HG03066 (cell line): Measurements from ENCODE around the gene ERC1.
"Not testable (repeated sequence)": the region's sequence is repeated elsewhere in the genome, so short reads cannot be mapped to it uniquely, and the experiment has no call there.

ENCODE experiments used
- ATAC-seq: cut with Tn5 transposase; IDR thresholded peaks from one replicate; pipeline ENCODE4 v1.9.1; 2021; ENCODE audit warnings: low read depth; ENCODE audit not compliant: unreplicated experiment

Gene ERC1

DNA sequence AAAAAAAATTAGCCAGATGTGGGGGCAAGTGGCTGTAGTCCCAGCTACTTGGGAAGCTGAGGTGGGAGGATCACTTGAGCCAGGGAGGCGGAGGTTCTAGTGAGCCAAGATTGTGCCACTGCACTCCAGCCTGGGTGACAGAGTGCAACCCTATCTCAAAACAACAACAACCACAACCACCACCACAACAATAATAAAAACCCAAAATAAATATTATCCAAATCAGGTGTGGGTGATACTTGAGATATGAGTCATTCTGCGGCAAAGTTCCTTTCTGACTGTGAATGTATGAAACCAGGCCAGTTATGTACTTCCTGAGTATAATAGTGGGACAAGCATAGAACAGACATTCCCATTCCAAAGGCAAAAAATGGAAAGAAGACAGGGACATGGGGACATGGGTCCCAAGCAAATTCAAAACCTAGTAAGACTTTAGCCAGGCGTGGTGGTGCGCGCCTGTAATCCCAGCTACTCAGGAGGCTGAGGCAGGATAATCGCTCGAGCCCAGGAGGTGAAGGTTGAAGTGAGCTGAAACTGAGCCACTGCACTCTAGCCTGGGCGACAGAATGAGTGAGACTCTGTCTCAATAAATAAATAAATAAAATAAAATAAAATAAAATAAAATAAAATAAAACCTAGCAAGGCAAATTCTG, 9.7 kb upstream of the ERC1 start:
- ATAC-seq, result no peak

- no peak for ATAC-seq
These were observed 9.1 kb upstream of the ERC1 start for GRCh38 chr12:981961-982360.

DNA sequence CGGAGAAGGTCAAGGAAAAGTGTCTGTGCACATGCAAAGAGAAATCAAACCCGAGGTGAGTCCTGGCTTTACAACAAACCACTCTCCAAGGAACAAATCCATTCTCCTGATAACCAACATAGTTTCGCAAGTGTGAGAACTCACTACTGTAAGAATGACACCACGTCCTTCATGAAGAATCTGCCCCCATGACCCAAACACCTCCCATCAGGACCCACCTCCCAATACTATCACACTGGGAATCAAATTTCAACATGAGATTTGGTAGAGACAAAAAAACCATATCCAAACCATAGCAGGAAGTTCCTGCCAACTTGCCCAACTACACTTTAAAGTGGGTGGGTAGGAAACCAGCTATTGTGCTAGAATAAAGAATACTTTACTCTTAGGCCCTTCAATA, 2.4 kb upstream of the ERC1 start:
- no peak for ATAC-seq

GRCh38 chr12:989051-989450, 2.0 kb upstream of the ERC1 start:
- ATAC-seq, result no peak

DNA sequence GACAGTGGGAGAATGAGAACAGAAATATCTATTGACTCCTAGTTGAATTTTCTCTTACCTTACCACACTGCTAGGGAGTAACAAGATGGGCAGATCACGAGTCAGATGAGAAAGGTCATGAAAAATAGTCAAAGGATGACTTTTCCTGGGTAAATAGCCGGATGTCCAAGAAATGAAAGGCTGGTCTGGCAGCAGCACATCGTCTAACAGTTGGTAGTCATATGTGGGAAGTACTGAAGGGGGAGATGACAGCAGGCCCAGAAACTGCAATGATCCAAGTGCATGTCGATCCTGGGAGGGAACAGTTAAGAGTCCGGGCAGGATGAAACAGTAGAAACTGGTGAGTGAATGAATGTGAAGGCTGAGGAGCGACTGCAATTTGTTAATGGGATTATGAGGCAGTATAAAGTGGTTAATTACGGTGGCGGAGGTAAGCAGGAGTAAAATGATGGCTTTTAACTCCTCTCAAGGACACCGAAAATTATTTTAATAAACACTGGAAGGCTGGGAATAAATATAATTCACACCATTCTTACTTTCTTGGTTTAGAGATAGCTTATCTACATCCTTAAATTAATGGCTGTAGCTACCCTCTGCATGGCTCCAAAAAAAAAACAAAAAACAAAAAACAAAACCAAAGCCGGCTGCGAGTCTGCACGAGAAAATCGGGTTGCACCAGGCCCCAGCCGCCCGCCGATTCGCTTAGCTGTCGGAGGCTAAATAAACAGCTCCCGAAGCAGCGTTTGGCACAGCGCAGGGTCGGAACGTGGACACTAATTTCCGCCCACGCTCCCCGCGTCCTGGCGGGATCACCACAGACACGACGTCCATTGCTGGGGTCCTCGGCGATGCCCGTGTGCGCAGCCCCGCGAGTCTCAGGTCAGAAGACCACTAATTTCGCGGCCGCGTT, 1.0 kb upstream of the ERC1 start:
- no peak for ATAC-seq

DNA sequence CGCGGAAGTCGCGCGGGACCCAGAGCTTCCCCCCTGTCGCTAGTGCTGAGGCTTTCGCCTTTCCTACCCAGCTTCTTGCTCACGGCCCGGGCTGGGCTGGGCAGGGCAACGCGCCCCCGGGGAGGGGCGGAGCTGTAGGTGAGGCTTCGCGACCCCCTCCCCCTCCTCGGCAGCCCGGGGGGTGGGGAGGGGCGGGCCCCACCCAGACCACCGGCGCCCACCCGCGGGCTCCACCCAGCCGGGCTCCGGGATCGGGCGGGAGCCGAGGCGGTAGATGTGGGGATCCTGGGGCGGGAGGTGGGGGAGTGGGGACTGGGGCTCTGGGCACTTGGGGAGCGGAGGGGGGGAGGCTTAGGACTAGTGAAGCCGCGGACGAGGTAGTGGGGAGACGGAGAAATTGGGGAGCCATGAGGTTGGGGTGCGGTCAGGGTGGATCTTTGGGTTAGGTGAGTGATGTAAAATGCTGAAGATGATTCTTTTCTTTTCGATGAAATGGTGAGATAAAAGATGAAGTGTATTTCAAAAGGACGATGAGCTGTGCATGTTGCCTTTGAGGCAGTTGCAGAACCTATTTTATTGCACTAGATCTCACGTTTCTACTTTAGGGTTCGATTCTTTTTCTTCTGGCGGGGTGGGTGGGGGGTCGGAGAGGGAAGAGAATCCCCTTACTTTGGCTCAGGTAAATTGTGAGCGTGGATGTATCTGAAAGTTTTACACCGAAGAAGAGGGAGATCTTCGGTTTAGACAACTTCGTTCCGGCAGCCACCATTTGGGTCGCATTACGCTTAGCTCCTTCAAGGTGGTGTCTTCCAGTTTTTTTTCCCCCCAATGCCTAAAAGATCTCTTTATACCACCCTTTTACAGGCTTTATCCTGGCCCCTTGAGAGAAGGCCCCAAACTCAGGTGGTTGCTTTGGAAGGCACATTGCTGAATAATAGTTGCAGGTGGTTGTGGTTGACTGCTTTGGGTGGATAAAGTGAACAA, 619 bp downstream of the ERC1 start:
- ATAC-seq, result no peak

DNA sequence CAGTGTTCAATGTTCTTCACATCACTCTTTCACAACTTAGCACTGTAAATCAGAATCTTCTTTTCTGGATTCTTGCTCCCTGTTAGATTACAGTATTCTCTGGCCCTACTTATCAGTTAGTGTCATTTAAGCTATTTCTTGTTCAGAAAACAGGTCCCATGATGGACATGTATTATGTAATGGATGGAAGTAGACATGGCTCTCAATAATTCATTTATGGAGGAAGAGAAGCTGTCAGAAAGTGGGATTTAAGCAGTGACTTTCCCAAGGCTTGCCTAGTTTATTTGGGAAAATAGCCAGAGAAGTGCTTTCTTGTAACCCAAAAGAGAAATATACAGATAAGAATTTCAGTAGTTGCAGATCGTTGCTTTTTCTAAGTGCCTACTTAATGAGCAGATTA, 1.6 kb downstream of the ERC1 start:
- ATAC-seq, result no peak

GRCh38 chr12:996881-997280, 5.9 kb downstream of the ERC1 start:
- no peak for ATAC-seq

DNA sequence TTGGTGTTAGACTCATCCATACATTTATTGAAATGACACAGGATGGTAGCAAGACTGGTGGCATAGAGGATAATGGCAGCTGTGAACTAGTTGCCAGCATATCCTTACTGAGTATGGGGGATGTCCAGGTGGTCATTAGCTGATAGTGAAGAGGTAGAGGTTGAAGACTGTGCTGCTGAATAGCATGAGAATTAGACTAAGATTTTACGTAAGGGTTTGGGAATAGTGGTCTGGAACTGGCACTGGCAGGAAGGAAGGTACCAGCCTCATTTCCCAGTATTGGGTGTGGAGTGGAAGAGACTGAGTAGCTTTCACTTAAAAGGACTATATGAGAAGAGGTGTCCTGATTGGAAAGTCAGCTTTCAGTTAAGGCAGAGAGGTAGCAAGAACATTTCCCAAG, 6.5 kb downstream of the ERC1 start:
- no peak for ATAC-seq

GRCh38 chr12:998020-998874, 7.2 kb downstream of the ERC1 start:
- ATAC-seq, result no peak

GRCh38 chr12:999736-1000135, 8.7 kb downstream of the ERC1 start:
- not testable (repeated sequence) for ATAC-seq

GRCh38 chr12:1001507-1001906, 10.5 kb downstream of the ERC1 start:
- no peak for ATAC-seq

- ATAC-seq, result no peak
These were observed 12.7 kb downstream of the ERC1 start for GRCh38 chr12:1003600-1004271.

GRCh38 chr12:1006255-1006654, 15.2 kb downstream of the ERC1 start:
- ATAC-seq, result no peak

- no peak for ATAC-seq
These were observed 16.3 kb downstream of the ERC1 start for GRCh38 chr12:1007276-1007675.

DNA sequence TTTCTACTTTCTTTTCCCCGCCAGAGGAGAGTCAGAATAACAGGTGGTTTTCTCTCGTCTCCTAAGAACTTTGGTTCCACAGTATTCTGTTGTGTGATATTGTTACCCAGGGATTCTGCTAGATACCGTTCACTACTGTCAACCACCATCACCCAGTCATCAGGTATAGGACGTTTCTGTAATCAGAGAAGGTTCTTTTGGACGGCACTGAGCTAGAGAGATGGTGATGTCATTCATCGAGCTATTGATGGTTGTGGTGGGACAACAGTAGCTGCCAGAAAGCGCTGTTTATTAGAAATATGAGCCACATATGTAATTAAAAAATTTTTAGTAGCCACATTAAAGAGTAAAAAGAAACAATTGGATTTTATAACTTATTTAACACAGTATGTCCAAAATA, 17.0 kb downstream of the ERC1 start:
- no peak for ATAC-seq

GRCh38 chr12:1011091-1011490, 20.1 kb downstream of the ERC1 start:
- ATAC-seq, result no peak

- no peak for ATAC-seq
These were observed 22.8 kb downstream of the ERC1 start for GRCh38 chr12:1013618-1014489.
